K562 (cell line): ENCODE measurements around the gene KRT33A. TPM values are rescaled to one million over a fixed set of nuclear protein-coding genes. Genes with fewer than 3 reads are reported as not detected.

Experiments used
- REST ChIP-seq, 2 experiments: fragments of 450-650 bp; formaldehyde crosslinking in 1 of 2; IDR thresholded peaks; 2 replicates each; pipeline versions ENCODE4 v1.4.0 to v1.6.1; 2014 to 2020; ENCODE audit warnings: mild to moderate bottlenecking in 2 of 2, borderline replicate concordance in 1 of 2, low read depth in 1 of 2
- polyA plus RNA-seq, 8 experiments: library from polyadenylated mRNA; depleted of rRNA in 4 of 8; stranded (reverse) in 5 of 8; unstranded in 3 of 8; fragments of >200 nt; fragmentation: Nextera tagmentation in 2 of 8; fragmentation: Illumina TruSeq in 1 of 8; extraction: Ambion mirVana in 2 of 8; extraction: Trizol in 1 of 8; gene quantifications; 2 replicates each; pipeline versions ENCODE4 v1.2.1 to v1.2.3, GENCODE V29; 2011 to 2014; ENCODE audit warnings: inconsistent platforms in 1 of 8, missing spikeins in 1 of 8
- total RNA-seq, 7 experiments: library from RNA; depleted of rRNA in 6 of 7; stranded (reverse); fragments of >200 nt in 6 of 7; fragmentation: Illumina TruSeq in 2 of 7; extraction: Trizol in 2 of 7; gene quantifications; 2 replicates each; pipeline versions ENCODE4 v1.2.1 to v1.2.3, GENCODE V29; 2011 to 2021; ENCODE audit warnings: low replicate concordance in 1 of 7

The KRT33A gene
- total and polyA plus RNA-seq, 9 of the 15 experiments (the other 6 are each of a cell fraction or from before 2014, with no cell fraction given), result not detected

GRCh38 chr17:41324180-41325075 lies 26.2 kb downstream of the KRT33A start (continued):
- TF ChIP-seq REST (IDR thresholded peaks at IDR 0.05; ENCODE audit: borderline replicate concordance), result peak; percentile 15; the same call in 1 of the 2 replicates
- no peak for TF ChIP-seq REST (CRISPR knock-in tag; IDR thresholded peaks at IDR 0.05; ENCODE audit: low read depth)
